ENCODE measurements around the gene TRIM58. TPM values are rescaled to one million over a fixed set of nuclear protein-coding genes. Genes with fewer than 3 reads are reported as not detected.
A peak's percentile ranks its signal among the peaks of the same experiment; 100 is the strongest.

TRIM58 gene
- total and polyA plus RNA-seq, 9 of the 15 experiments (the other 6 are each of a cell fraction or from before 2014, with no cell fraction given), result 3.8 to 19.1 (median 7.2) TPM

GRCh38 chr1:247854899-247855545, 2.0 kb upstream of the TRIM58 start (continued):
- TF ChIP-seq KAT7 (CRISPR knock-in tag; IDR thresholded peaks at IDR 0.05; ENCODE audit: borderline replicate concordance) (no peak), KLF10 (CRISPR knock-in tag; IDR thresholded peaks at IDR 0.05) (no peak), TAF1 (IDR thresholded peaks at IDR 0.05; ENCODE audit: control insufficient read depth, extremely low read depth, insufficient read depth, low read length, severe bottlenecking) (peak; percentile 23), CGGBP1 (CRISPR knock-in tag; IDR thresholded peaks at IDR 0.05) (no peak), MAFG (tag; conservative IDR thresholded peaks at IDR 0.05) (peak; percentile 80), HMG20A (CRISPR knock-in tag; conservative IDR thresholded peaks at IDR 0.05) (no peak), CREB3L1 (IDR thresholded peaks at IDR 0.05; ENCODE audit: borderline replicate concordance, low read depth) (peak; percentile 35; the same call in 1 of the 2 replicates)

- DNase-seq (ENCODE audit: extremely low read depth in 1 of 4, low spot score in 3 of 4), result peak in 1 of 4 experiments; percentile 16
- Histone ChIP-seq H3K9ac (ENCODE audit: insufficient read depth in 1 of 2, low read depth in 2 of 2, low read length in 2 of 2) (peak overlapping the region in 1 of 2 experiments; percentile 72; a peak in 1 of 4 replicates), H2AFZ (ENCODE audit: low read depth, low read length) (peak overlapping the region; percentile 94), H3K9me1 (ENCODE audit: control insufficient read depth, insufficient read depth, low read length) (no peaks in the 10 kb centered on the region), H3K9me3 (replicated peaks; ENCODE audit: control insufficient read depth, insufficient read depth, low read depth, low read length) (peaks cover 3% of the 10 kb centered on the region; the same call in 1 of the 2 replicates), H4K20me1 (replicated peaks; ENCODE audit: control insufficient read depth, insufficient read depth, low read length) (no peaks in the 10 kb centered on the region), H3K27ac (ENCODE audit: extremely low read depth, low read depth, low read length) (peak overlapping the region; percentile 88), H3K4me1 (replicated peaks in 1 of 2; ENCODE audit: control insufficient read depth in 2 of 2, insufficient read depth in 2 of 2, low read length in 2 of 2) (peaks cover 34 to 42% of the 10 kb centered on the region in 2 experiments), H3K36me3 (ENCODE audit: control insufficient read depth, insufficient read depth, low read length) (peaks cover 9% of the 10 kb centered on the region; the same call in 1 of the 3 replicates), H3K27me3 (ENCODE audit: control insufficient read depth in 2 of 2, insufficient read depth in 2 of 2, low read length in 2 of 2) (no peaks in the 10 kb centered on the region), H3K79me2 (ENCODE audit: control insufficient read depth, insufficient read depth, low read length) (peaks cover 33% of the 10 kb centered on the region), H3K4me3 (no peak overlapping the region), H3K4me2 (ENCODE audit: insufficient read depth, low read length) (peak overlapping the region; percentile 73; the same call in 1 of the 2 replicates)
- CTCF ChIA-PET (ENCODE audit: low intra/inter-chr PET ratio), result no interaction called here
- FAIRE-seq, result no peak
- POLR2A ChIA-PET, result interaction anchor here (1.0 to 1.3 kb wide), 2 partner anchors 12 to 523 kb away, joined by 3 to 5 read pairs; no protein-coding TSS in a partner anchor
- TF ChIP-seq MEIS2 (IDR thresholded peaks at IDR 0.05; ENCODE audit: partially characterized antibody) (peak; percentile 20), BRCA1 (IDR thresholded peaks at IDR 0.05) (no peak), BRCA1 (CRISPR knock-in tag; IDR thresholded peaks at IDR 0.05) (no peak)
- whole genome bisulfite sequencing (ENCODE audit: insufficient coverage, low coverage, missing lambda C conversion rate), result 36% methylated on average over 4 of the region's 4 CpGs
- intact Hi-C loops (cut with micrococcal nuclease), result loop anchor here (2.0 to 10.0 kb wide), 3 partner anchors 23 to 971 kb away; partner anchors contain the start of gene SH3BP5L
- no TSS peak for BruUV-seq (replicated peaks)
- in situ Hi-C loops (cut with MboI), result no loop called here
- ATAC-seq, result no peak
Observed at GRCh38 chr1:247855911-247856310, 1.1 kb upstream of the TRIM58 start.
